Motor neuron (in vitro differentiated cells): Measurements from ENCODE around the gene FOXO3. TPM values are rescaled to one million over a fixed set of nuclear protein-coding genes. Genes with fewer than 3 reads are reported as not detected.
A peak's percentile ranks its signal among the peaks of the same experiment; 100 is the strongest.

Source experiments
- ATAC-seq, 8 experiments: fragments of 200-7000 bp; cut with Tn5 transposase; replicated peaks in 6 of 8; 2 replicates each; pipeline ENCODE4 v1.8.0; 2021; ENCODE audit warnings: mild to moderate bottlenecking in 8 of 8, moderate library complexity in 8 of 8
- H3K27ac ChIP-seq, 2 donors: fragments of 250-450 bp; sonication (Bioruptor Pico); 2 replicates each; pipeline ENCODE4 v1.9.0; 2021; ENCODE audit warnings: antibody characterized with exemption in 2 of 2, mild to moderate bottlenecking in 2 of 2, moderate library complexity in 1 of 2
- H3K4me1 ChIP-seq, 2 donors: fragments of 250-450 bp; sonication (Bioruptor Pico); replicated peaks in 1 of 2; 2 replicates each; pipeline ENCODE4 v1.6.1; 2021; ENCODE audit warnings: antibody characterized with exemption in 2 of 2, mild to moderate bottlenecking in 2 of 2, moderate library complexity in 1 of 2
- H3K4me3 ChIP-seq, 5 donors: fragments of 250-450 bp; sonication (Bioruptor Pico); 2 replicates each; pipeline ENCODE4 v1.9.0; 2021; ENCODE audit warnings: antibody characterized with exemption in 5 of 5, mild to moderate bottlenecking in 5 of 5, moderate library complexity in 4 of 5
- WGBS, 10 experiments: fragments of 450-650 bp; shearing (Covaris generic); methylation state at CpG; one replicate each; pipeline ENCODE4 v1.0.0; 2022; 5-methylcytosine and 5-hydroxymethylcytosine counted together
- in situ Hi-C, 9 experiments: fragments of 400-800 bp; cut with MboI; loops; one replicate each; pipeline ENCODE4 v1.15.0; 2021; ENCODE audit warnings: low sequenced_read_pairs in 9 of 9, low pct_unique_long_range_greater_than_20kb in 2 of 9; ENCODE audit not compliant: unreplicated experiment in 9 of 9
- total RNA-seq, 8 experiments: library from RNA; unstranded; fragments of 300-600 nt; gene quantifications; 2 replicates each; pipeline versions ENCODE4 v1.2.3 to v1.2.4, GENCODE V29; 2022

Gene FOXO3
- total RNA-seq, 8 experiments from 2014 or later: 11.0 to 71.0 (median 20.8) TPM

DNA sequence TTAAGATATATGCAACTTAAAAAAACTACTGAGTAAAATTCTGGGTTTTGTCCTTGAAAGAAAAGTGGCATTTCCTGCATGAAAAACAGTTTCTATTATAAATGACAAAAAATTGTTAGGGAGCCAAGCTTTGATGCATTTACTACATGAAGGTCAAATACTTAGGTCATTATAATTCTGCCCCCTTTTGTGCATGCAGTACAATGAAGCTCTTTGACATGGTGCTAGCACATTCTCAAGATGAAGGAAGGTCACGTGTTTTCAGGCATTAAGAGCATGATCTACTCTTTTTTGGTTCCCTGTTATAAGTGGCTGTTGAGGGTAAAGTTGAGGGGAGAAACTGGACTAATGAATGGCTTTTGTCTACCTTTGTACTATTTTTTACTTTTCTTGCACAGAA lies 72.7 kb downstream of the FOXO3 start:
- ATAC-seq: no peak
- Histone ChIP-seq H3K27ac (no peak overlapping the region), H3K4me1 (peaks cover 5 to 7% of the 10 kb centered on the region in 2 donors), H3K4me3 (no peak overlapping the region)
- in situ Hi-C loops: no loop called here
- WGBS, 10 experiments: 0 to 100% (median 57%) methylated on average over 1 of the region's 1 CpG; no CpG with 5 or more reads in 2 of the 10 experiments

DNA sequence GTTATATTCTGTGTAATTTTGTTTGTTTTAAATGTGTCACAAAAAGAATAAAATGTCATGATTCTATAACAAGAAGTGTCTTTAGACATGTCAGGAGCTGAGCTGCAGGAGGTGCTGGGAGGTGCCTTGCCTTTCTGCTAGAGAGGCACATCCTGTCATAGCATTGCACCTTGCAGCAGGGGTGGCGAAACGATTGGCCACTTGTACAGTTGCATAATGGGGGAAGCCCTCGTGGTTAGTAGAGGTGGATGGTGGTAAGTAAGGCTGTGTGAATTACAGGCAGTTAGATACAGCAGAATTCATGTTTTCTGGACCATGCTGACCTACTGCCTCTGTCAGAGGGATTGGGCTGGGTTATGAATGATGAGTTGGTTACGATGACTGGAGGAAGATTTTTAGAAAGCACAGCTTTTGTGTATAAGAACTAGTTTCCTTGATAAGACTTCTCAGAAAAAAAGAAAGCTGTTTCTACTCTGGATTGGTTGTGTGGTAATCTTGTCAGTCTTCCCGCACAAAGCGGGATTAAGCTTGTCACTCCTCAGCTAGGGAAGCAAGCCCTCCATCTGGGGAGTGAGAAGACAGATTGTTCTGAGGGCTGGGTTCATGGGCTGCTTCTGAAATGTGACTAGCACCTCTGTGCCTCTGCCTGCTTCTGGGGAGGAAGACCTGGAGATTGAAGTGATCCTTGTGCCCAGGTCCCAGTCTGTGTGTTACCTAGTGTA lies 74.9 kb downstream of the FOXO3 start:
- in situ Hi-C loops: no loop called here
- WGBS, 10 experiments: 70 to 100% (median 91%) methylated on average over 1 to 6 of the region's 6 CpGs; no CpG with 5 or more reads in 3 of the 10 experiments
- peaks cover 5 to 7% of the 10 kb centered on the region in 2 donors for H3K4me1 ChIP-seq
- H3K27ac ChIP-seq: no peak overlapping the region
- no peak for ATAC-seq
- no peak overlapping the region for H3K4me3 ChIP-seq

DNA sequence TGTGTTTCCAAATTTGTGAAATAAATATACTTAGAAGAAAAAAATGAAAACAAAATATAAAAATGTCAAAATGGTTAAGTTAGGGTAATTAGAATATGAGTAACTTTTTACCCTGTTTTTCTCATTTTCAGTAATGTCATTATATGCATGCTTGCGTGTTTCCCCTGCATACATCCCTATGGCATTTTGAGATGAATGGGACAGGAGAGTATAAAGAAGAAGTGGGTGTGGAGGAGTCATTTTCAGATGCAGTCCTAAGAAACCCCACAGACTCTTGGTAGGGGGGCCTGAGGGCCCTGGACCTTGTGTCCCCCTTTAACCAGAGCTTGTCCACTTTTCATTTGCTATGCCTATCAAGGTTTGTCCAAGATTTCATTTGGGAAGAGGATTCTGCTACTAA lies 77.2 kb downstream of the FOXO3 start:
- 40 to 100% (median 83%) methylated on average over 1 of the region's 1 CpG; no CpG with 5 or more reads in 2 of the 10 experiments for WGBS, 10 experiments
- no peak overlapping the region for H3K27ac ChIP-seq
- no peak overlapping the region for H3K4me3 ChIP-seq
- peaks cover 5 to 7% of the 10 kb centered on the region in 2 donors for H3K4me1 ChIP-seq
- in situ Hi-C loops: no loop called here
- ATAC-seq: no peak

DNA sequence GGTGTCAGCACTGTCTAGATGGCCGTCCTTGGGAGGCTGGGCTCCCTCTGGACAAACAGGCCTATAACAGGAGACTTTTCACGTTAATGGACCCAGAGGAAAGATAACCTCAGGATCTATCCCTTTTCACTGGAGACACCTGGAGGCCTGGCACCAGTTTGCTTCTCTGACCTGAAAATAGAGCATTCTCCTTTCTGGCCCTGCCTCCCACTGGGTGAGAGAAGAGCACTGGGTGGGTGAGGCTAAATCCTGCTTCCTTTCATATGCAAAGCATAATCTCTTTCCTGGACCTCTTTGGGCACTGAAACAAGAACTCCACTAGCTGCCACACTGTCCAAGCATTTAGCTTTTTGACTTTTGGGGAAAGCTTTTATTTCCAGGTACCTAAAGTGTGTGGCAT lies 78.3 kb downstream of the FOXO3 start:
- no peak overlapping the region for H3K27ac ChIP-seq
- H3K4me1 ChIP-seq: peaks cover 0 to under 1% of the 10 kb centered on the region in 2 donors
- 20 to 100% (median 71%) methylated on average over 1 of the region's 2 CpGs; no CpG with 5 or more reads in 5 of the 10 experiments for WGBS, 10 experiments
- H3K4me3 ChIP-seq: no peak overlapping the region
- in situ Hi-C loops: no loop called here
- peak in 2 of 8 experiments; percentile 21 to 36 for ATAC-seq

DNA sequence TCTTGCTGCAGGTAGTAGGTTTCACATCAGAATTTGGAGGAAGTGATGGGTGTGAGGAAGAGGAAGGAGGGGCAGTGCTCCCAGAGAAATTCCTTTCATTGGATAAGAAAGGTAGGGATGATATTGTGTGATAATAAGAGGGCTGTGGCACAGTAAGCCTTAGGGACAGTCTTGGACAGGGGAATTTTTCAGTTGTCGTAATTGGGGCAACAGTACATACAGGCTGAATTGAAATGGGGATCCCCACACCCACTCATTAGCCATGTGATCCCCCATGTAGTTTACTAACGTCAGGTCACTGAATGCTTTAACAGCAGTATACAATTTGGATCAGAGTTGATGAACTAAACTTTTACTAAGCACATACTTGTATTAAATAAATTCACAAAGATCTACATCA lies 79.4 kb downstream of the FOXO3 start:
- no peak for ATAC-seq
- H3K4me1 ChIP-seq: no peaks in the 10 kb centered on the region
- H3K4me3 ChIP-seq: no peak overlapping the region
- 64 to 100% (median 90%) methylated on average over 1 to 2 of the region's 2 CpGs; no CpG with 5 or more reads in 5 of the 10 experiments for WGBS, 10 experiments
- in situ Hi-C loops: no loop called here
- no peak overlapping the region for H3K27ac ChIP-seq

DNA sequence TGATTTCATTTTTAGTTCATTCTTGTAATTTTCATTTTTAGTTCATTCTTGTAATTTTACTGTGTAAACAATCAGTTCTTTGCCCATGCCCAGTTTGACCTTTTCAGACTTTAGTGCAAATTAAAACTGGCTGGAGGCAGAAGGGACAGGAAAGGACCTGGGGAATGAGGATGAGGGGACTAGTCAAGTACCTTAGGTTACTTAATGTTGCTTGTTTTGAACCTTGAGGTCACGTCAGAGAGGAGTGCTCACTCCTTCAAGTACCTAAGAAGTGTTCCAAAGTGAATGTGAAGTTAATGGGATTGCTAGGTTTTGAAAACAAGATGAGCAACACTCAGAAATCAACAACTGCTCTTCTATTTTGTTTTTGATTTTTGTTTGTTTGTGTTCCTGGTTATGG lies 82.5 kb downstream of the FOXO3 start:
- in situ Hi-C loops: no loop called here
- ATAC-seq: no peak

DNA sequence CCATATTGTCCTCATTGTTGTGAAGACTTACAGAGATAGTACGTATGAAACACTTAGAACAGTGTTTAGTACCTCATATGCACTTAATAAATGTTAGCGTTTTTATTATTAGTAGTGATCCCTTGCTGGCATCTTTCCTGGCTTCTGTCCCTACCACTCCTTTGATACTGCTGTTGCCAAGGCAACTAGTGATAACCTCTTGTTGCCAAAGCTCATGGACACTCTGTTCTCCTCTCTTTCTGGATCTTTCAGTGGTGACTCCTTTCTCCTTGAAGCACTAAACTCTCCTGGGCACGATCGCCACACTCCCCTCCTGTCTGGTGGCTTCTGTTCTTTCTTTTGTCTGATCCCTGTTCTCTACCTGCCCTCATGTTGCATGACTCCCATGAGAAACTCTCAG lies 83.5 kb downstream of the FOXO3 start:
- 20 to 100% (median 96%) methylated on average over 1 to 4 of the region's 4 CpGs; no CpG with 5 or more reads in 1 of the 10 experiments for WGBS, 10 experiments
- ATAC-seq: no peak
- H3K27ac ChIP-seq: no peak overlapping the region
- no peak overlapping the region for H3K4me3 ChIP-seq
- in situ Hi-C loops: no loop called here
- H3K4me1 ChIP-seq: peaks cover 13 to 21% of the 10 kb centered on the region in 2 donors

More for the DNA sequence above, 82.5 kb downstream of the FOXO3 start:
- H3K4me1 ChIP-seq: peaks cover 11 to 13% of the 10 kb centered on the region in 2 donors
- 80 to 100% (median 100%) methylated on average over 1 of the region's 1 CpG; no CpG with 5 or more reads in 2 of the 10 experiments for WGBS, 10 experiments
- no peak overlapping the region for H3K4me3 ChIP-seq
- H3K27ac ChIP-seq: no peak overlapping the region

DNA sequence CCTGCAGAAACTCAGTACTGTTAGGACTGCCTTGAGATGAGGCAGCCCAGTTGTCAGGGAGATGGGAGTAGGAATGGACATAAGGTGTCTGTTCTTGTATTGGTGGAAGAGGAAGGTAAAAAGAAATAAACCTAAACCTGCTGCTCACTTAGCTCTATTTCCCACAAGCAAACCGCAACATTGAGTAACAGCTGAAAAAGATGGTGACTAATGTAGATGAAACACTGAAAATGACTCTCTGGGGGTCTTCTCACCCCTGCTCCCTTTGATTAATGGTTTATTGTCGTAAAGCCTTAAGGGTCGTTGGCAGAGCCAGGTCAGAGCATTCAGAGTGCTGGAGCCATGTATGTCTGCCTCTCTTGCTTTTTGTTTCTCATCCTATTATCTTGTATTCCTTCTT lies 87.5 kb downstream of the FOXO3 start:
- no peak for ATAC-seq
- Histone ChIP-seq H3K4me3 (no peak overlapping the region), H3K4me1 (peaks cover 13 to 35% of the 10 kb centered on the region in 2 donors), H3K27ac (no peak overlapping the region)
- in situ Hi-C loops: no loop called here
- 25 to 100% (median 44%) methylated on average over 1 to 3 of the region's 3 CpGs; no CpG with 5 or more reads in 1 of the 10 experiments for WGBS, 10 experiments

DNA sequence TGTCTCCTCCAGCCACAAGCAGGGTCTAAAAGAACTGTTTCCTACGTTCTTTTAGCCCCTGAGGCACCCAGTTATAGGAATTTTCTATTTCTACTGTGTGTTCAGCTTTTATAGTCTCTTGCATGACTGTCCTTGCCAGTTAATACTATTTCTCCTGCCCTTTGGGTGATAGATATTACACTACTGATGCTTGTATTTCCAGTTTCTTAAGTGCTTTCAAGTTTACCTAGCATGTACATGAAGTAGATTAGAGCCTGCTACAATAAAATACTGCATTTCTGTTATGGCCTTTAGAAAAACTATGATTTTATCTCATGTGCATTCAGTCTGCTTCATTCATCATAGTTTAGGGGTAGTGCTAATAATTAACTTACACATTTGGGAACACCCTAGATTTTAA lies 89.6 kb downstream of the FOXO3 start:
- Histone ChIP-seq H3K4me3 (no peak overlapping the region), H3K4me1 (peaks cover 18 to 38% of the 10 kb centered on the region in 2 donors), H3K27ac (no peak overlapping the region)
- in situ Hi-C loops: no loop called here
- 40 to 67% (median 60%) methylated on average over 1 of the region's 1 CpG; no CpG with 5 or more reads in 7 of the 10 experiments for WGBS, 10 experiments
- ATAC-seq: peak in 1 of 8 experiments; percentile 17

DNA sequence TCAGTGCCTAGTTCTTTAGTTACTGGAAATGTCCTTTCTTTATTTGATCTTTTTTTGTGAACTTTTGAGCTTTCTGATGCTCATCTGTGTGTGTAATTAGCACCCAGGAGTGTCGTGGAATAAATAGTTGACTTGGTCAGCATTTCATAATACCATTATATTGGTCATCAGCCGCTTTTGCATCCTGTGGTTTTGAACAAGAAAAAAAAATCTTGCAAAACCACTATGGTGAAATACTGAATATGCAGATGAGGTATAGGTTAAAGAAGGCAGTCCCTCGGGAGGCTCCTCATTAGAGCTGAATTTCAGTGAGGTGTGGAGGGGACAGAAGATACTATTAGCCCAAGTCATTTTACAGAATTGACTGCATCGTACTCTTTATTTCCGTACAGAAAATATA lies 90.1 kb downstream of the FOXO3 start:
- no peak overlapping the region for H3K4me3 ChIP-seq
- in situ Hi-C loops: no loop called here
- ATAC-seq: peak in 3 of 8 experiments; percentile 63 to 80 (median 78)
- H3K4me1 ChIP-seq: peaks cover 22 to 42% of the 10 kb centered on the region in 2 donors
- 0 to 100% (median 62%) methylated on average over 1 to 5 of the region's 5 CpGs for WGBS, 10 experiments
- no peak overlapping the region for H3K27ac ChIP-seq

DNA sequence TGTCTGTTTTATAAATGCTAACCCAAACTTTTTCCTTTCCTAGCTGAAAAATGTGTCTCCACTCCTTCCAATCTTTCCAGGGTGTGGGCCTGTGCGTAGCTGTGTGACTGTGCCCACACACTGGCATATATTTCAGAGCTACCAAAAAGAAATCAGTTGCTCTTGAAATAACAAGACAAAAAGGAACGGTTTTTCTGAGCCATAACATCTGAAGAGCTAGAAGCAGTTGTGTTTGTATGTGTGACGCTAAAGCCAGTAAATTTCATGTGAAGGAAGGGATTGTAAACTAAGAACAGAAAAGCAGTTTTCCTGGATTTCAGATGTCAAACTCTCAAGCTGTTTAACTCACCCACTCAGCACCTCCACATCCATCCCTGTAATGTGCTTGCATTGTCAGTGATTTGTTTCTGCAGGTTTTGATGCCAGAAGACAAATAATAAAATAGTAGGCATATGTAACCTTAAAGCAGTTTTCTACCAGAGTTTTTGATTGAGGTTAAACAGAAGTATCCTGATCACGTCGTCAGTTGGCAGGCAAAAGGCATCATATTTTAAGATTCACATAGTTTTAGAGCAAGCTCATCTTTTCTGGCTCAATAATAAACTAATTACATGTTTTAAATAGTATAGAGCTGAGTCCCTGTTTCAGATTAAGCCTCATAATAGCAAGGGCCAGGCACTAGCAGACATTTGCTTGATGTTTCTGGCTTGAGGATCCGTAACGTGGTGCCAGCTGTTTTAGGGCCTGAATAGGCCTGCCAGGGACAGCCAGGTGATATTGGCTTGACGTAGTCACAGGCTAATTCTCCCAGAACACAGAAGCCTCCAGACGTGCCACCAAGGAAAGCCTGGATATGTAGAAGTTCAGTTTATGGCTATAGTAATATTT lies 90.9 kb downstream of the FOXO3 start:
- peak in 2 of 8 experiments; percentile 13 to 19 for ATAC-seq
- H3K4me1 ChIP-seq: peaks cover 19 to 44% of the 10 kb centered on the region in 2 donors

DNA sequence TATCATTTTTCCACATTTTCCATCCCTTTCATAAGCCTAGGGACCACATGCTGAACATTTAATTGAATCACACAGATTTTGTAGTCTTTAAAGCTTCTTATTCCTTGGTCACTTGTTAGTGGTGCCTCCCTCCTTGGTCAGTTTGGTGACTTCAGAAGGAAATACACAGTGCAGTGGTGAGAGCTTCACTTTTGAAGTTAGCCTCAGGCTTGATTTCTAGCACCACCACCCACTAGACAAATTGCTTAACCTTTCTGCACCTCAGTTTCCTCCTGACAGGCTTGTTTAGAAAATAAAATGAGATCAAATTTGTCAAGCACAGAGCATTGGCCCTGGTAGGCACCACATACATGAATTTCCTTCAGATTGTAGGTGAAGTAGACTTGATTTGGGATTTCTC lies 91.7 kb downstream of the FOXO3 start:
- H3K27ac ChIP-seq: no peak overlapping the region
- in situ Hi-C loops: no loop called here
- peaks cover 19 to 40% of the 10 kb centered on the region in 2 donors for H3K4me1 ChIP-seq

More for the DNA sequence above, 90.9 kb downstream of the FOXO3 start:
- in situ Hi-C loops: no loop called here
- whole genome bisulfite sequencing, 10 experiments: 26 to 100% (median 88%) methylated on average over 1 to 8 of the region's 9 CpGs; no CpG with 5 or more reads in 1 of the 10 experiments
- Histone ChIP-seq H3K27ac (no peak overlapping the region), H3K4me3 (no peak overlapping the region)

DNA sequence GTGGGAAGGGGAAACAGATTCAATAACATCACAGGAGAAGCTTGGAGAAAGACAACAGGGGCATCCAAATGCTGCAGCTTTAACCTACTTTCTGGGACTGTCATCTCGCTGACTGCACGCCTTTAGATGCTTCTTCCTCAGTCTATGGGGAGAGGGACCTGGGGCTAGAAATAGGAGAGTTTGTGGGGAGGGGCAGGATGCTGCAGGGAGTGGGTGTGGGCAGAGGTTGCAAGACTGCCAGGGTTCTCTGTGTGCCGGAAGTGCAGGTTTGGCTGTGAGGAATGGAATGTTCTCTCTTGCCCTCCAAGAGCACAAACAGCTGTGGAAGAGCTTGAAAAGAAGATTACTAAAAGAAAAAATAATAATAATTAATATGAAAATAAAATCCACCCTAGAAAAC lies 93.2 kb downstream of the FOXO3 start:
- 0 to 100% (median 70%) methylated on average over 1 to 3 of the region's 3 CpGs; no CpG with 5 or more reads in 3 of the 10 experiments for WGBS, 10 experiments
- no peak for ATAC-seq
- in situ Hi-C loops: no loop called here
- Histone ChIP-seq H3K4me1 (peaks cover 10 to 26% of the 10 kb centered on the region in 2 donors), H3K27ac (no peak overlapping the region), H3K4me3 (no peak overlapping the region)

More for the DNA sequence above, 91.7 kb downstream of the FOXO3 start:
- no peak overlapping the region for H3K4me3 ChIP-seq
- ATAC-seq: peak in 1 of 8 experiments; percentile 11
